ENCODE data around the gene CCDC9B. TPM values are rescaled to one million over a fixed set of nuclear protein-coding genes. Genes with fewer than 3 reads are reported as not detected.

Gene CCDC9B
- total RNA-seq, 1 experiment from 2014 or later, result 56.1 TPM

GRCh38 chr15:40286794-40287193 lies 53.9 kb downstream of the CCDC9B start:
- Histone ChIP-seq H3K4me1 (ENCODE audit: insufficient read depth, low read length) (no peaks in the 10 kb centered on the region; the same call in 1 of the 2 replicates), H3K4me2 (ENCODE audit: low read length) (no peak overlapping the region), H2AFZ (ENCODE audit: low read length) (no peak overlapping the region), H3K9me2 (replicated peaks; ENCODE audit: low read length) (no peaks in the 10 kb centered on the region), H3K79me2 (ENCODE audit: low read length) (no peaks in the 10 kb centered on the region), H3K9me3 (ENCODE audit: low read length) (no peaks in the 10 kb centered on the region), H3K36me3 (ENCODE audit: low read depth, low read length) (no peaks in the 10 kb centered on the region), H3K27ac (ENCODE audit: low read length) (no peak overlapping the region), H3K4me3 (ENCODE audit: low read length) (no peak overlapping the region), H4K20me1 (ENCODE audit: low read length) (no peaks in the 10 kb centered on the region), H3K27me3 (ENCODE audit: low read length) (no peaks in the 10 kb centered on the region), H3F3A (ENCODE audit: low read length, unreplicated experiment) (no peaks in the 10 kb centered on the region), H3K9ac (ENCODE audit: low read length) (no peak overlapping the region)
- DNase-seq (no peak), ATAC-seq (no peak)
- TF ChIP-seq EZH2 (IDR thresholded peaks at IDR 0.05; ENCODE audit: low read length, unreplicated experiment) (no peak), EZH2phosphoT487 (IDR thresholded peaks at IDR 0.05; ENCODE audit: borderline replicate concordance, low read length) (no peak), CTCF (conservative IDR thresholded peaks at IDR 0.05; ENCODE audit: low read depth, low read length) (no peak)
- ChIA-PET POLR2A (ENCODE audit: unreplicated experiment) (no interaction called here), CTCF (no interaction called here)
- BruUV-seq (replicated peaks), result no TSS peak
- intact Hi-C loops (cut with micrococcal nuclease), result no loop called here

GRCh38 chr15:40286061-40286532 lies 54.6 kb downstream of the CCDC9B start:
- no peak overlapping the region for H3K27ac ChIP-seq (ENCODE audit: low read length)
- no peaks in the 10 kb centered on the region for H3K79me2 ChIP-seq (ENCODE audit: low read length)
- H3K4me1 ChIP-seq (ENCODE audit: insufficient read depth, low read length), result no peaks in the 10 kb centered on the region; the same call in 1 of the 2 replicates
- ChIA-PET CTCF (no interaction called here), POLR2A (ENCODE audit: unreplicated experiment) (no interaction called here)
- H3K27me3 ChIP-seq (ENCODE audit: low read length), result no peaks in the 10 kb centered on the region
- H3K9me3 ChIP-seq (ENCODE audit: low read length), result no peaks in the 10 kb centered on the region
- H4K20me1 ChIP-seq (ENCODE audit: low read length), result no peaks in the 10 kb centered on the region
- no peaks in the 10 kb centered on the region for H3K36me3 ChIP-seq (ENCODE audit: low read depth, low read length)
- no peaks in the 10 kb centered on the region for H3F3A ChIP-seq (ENCODE audit: low read length, unreplicated experiment)
- BruUV-seq (replicated peaks), result no TSS peak
- no peak overlapping the region for H3K4me2 ChIP-seq (ENCODE audit: low read length)
- intact Hi-C loops (cut with micrococcal nuclease), result no loop called here
- no peak overlapping the region for H3K4me3 ChIP-seq (ENCODE audit: low read length)
- DNase-seq (no peak), ATAC-seq (no peak)
- H3K9me2 ChIP-seq (replicated peaks; ENCODE audit: low read length), result no peaks in the 10 kb centered on the region
- no peak for TF ChIP-seq EZH2phosphoT487 (IDR thresholded peaks at IDR 0.05; ENCODE audit: borderline replicate concordance, low read length)
- no peak for TF ChIP-seq EZH2 (IDR thresholded peaks at IDR 0.05; ENCODE audit: low read length, unreplicated experiment)
- no peak for TF ChIP-seq CTCF (conservative IDR thresholded peaks at IDR 0.05; ENCODE audit: low read depth, low read length)
- H2AFZ ChIP-seq (ENCODE audit: low read length), result no peak overlapping the region
- no peak overlapping the region for H3K9ac ChIP-seq (ENCODE audit: low read length)

GRCh38 chr15:40285554-40286011 lies 55.2 kb downstream of the CCDC9B start:
- DNase-seq, result no peak
- no peak for ATAC-seq
- Histone ChIP-seq H3K9ac (ENCODE audit: low read length) (no peak overlapping the region), H3F3A (ENCODE audit: low read length, unreplicated experiment) (no peaks in the 10 kb centered on the region), H3K27me3 (ENCODE audit: low read length) (no peaks in the 10 kb centered on the region), H3K79me2 (ENCODE audit: low read length) (no peaks in the 10 kb centered on the region), H3K9me3 (ENCODE audit: low read length) (no peaks in the 10 kb centered on the region), H3K27ac (ENCODE audit: low read length) (no peak overlapping the region), H4K20me1 (ENCODE audit: low read length) (no peaks in the 10 kb centered on the region), H2AFZ (ENCODE audit: low read length) (no peak overlapping the region), H3K4me1 (ENCODE audit: insufficient read depth, low read length) (no peaks in the 10 kb centered on the region), H3K4me2 (ENCODE audit: low read length) (no peak overlapping the region), H3K4me3 (ENCODE audit: low read length) (no peak overlapping the region), H3K36me3 (ENCODE audit: low read depth, low read length) (no peaks in the 10 kb centered on the region), H3K9me2 (replicated peaks; ENCODE audit: low read length) (no peaks in the 10 kb centered on the region)
- no peak for TF ChIP-seq EZH2phosphoT487 (IDR thresholded peaks at IDR 0.05; ENCODE audit: borderline replicate concordance, low read length)
- TF ChIP-seq EZH2 (IDR thresholded peaks at IDR 0.05; ENCODE audit: low read length, unreplicated experiment), result no peak
- no peak for TF ChIP-seq CTCF (conservative IDR thresholded peaks at IDR 0.05; ENCODE audit: low read depth, low read length)
- intact Hi-C loops (cut with micrococcal nuclease), result no loop called here
- POLR2A ChIA-PET (ENCODE audit: unreplicated experiment), result no interaction called here
- CTCF ChIA-PET, result interaction anchor here (0.5 kb wide), 1 partner anchor 112 kb away, joined by 3 read pairs; no protein-coding TSS in a partner anchor
- BruUV-seq (replicated peaks), result no TSS peak
